NB4 (cell line): ENCODE data around the gene SMOC2.

Experiments
- CTCF ChIP-seq: IDR thresholded peaks from one replicate; pipeline ENCODE4 v1.5.1; 2012; ENCODE audit warnings: low read depth, low read length
- MYC ChIP-seq: IDR thresholded peaks from 2 replicates; pipeline ENCODE4 v1.6.1; 2011; ENCODE audit warnings: low read depth, low read length
- POLR2A ChIP-seq: IDR thresholded peaks from 2 replicates; pipeline ENCODE4 v1.6.1; 2011; ENCODE audit warnings: mild to moderate bottlenecking; ENCODE audit not compliant: insufficient read length; ENCODE audit errors: extremely low read depth
- TF ChIP-seq, protein P1 (sequence below): IDR thresholded peaks from 2 replicates; pipeline ENCODE4 v1.6.1; 2011; ENCODE audit warnings: low read depth, low read length

DNA sequence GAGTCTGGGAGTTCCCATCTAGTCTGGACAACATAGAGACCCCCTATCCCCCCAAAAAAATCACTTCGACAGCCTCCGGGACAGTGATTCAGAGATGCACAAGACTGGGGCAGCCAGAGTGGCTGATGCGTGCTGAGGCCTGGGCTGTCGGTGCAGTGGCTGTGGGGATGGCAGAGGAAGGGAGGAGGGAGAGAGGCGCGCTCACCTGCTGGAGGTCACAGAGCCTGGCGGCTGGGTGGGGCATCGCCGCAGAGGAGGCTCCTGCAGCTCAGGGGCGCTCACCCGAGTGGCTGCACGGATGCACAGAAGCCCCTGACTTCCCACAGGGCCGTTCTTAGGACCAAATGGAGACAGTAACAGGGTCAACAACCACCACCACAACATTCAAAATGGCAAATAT is 182.8 kb downstream of the SMOC2 start:
- TF ChIP-seq CTCF (no peak), POLR2A (no peak), MYC (no peak)
- TF ChIP-seq, protein P1, sequence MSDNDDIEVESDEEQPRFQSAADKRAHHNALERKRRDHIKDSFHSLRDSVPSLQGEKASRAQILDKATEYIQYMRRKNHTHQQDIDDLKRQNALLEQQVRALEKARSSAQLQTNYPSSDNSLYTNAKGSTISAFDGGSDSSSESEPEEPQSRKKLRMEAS, result no peak
